GM18951 (cell line): ENCODE results near the gene SLC25A29.

Experiments used
- POLR2A ChIP-seq: IDR thresholded peaks from 4 replicates; pipeline ENCODE4 v1.6.1; 2011; ENCODE audit warnings: mild to moderate bottlenecking; ENCODE audit not compliant: insufficient read length, insufficient read depth; ENCODE audit errors: extremely low read depth
- in situ Hi-C: fragments of 300-500 bp; cut with MboI; formaldehyde crosslinking; loops from one replicate; pipeline ENCODE4 v1.12.0; 2022; ENCODE audit warnings: low sequenced_read_pairs, mixed read lengths, inconsistent platforms; ENCODE audit not compliant: unreplicated experiment

The SLC25A29 gene

GRCh38 chr14:100340423-100340813, 34.2 kb upstream of the SLC25A29 start:
- in situ Hi-C loops, result no loop called here
- TF ChIP-seq POLR2A, result no peak

GRCh38 chr14:100339766-100340422, 33.6 kb upstream of the SLC25A29 start:
- in situ Hi-C loops, result no loop called here
- no peak for TF ChIP-seq POLR2A

DNA sequence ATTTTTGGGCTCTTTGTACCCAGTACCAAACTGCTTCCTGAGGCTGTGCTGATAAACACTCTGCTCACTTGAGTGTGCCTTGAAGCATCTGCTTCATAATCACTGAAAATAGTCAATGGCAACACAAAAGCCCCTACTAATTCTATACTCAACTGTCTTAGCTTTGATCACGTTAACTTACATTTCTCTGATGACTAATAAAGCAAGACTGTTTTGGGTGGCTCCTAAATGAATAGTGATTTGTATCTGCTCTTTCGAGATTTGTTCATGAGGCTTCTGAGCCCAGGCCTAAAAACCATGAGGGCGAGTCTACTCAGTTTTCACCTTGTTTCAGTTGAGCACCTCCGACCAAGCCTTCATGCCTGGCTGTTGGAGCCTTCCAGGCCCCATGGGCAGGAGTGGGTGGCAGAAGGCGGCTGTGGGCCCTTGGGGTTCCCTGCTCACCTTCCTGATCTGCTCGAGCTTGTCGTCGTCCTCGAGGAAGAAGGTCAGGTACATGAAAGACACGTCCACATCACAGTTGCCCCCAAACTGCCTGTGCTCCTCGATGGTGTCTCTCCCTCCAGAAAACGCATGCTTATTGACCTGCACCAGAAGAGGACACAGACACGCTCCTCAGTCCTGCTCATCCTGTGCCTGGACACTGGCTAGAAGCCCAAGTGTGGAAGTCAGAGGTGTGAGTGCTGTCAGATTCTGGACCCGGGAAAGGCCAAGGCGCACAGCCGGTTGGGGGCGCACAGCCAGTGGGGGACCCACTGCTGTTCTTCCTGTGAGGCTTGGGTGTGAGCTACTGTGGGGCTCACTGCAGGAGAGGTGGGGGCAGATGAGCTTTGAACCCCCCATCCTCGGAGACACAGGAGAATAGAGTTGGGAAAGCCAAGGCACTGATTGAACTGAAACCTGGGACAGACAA, 30.6 kb upstream of the SLC25A29 start:
- no peak for TF ChIP-seq POLR2A
- in situ Hi-C loops, result no loop called here

GRCh38 chr14:100334904-100335303, 28.7 kb upstream of the SLC25A29 start:
- TF ChIP-seq POLR2A, result no peak
- in situ Hi-C loops, result no loop called here

- in situ Hi-C loops, result no loop called here
- TF ChIP-seq POLR2A, result no peak
Measured at GRCh38 chr14:100333827-100334226, 27.6 kb upstream of the SLC25A29 start.

- TF ChIP-seq POLR2A, result no peak
- in situ Hi-C loops, result no loop called here
Measured at GRCh38 chr14:100333311-100333710, 27.1 kb upstream of the SLC25A29 start.

GRCh38 chr14:100332797-100333196, 26.6 kb upstream of the SLC25A29 start:
- peak; percentile 14 for TF ChIP-seq POLR2A
- in situ Hi-C loops, result no loop called here

- in situ Hi-C loops, result no loop called here
- TF ChIP-seq POLR2A, result no peak
Measured at GRCh38 chr14:100332071-100332639, 25.9 kb upstream of the SLC25A29 start.

GRCh38 chr14:100330388-100330931, 24.2 kb upstream of the SLC25A29 start:
- no peak for TF ChIP-seq POLR2A
- in situ Hi-C loops, result no loop called here

GRCh38 chr14:100330007-100330344, 23.7 kb upstream of the SLC25A29 start:
- in situ Hi-C loops, result no loop called here
- TF ChIP-seq POLR2A, result no peak

DNA sequence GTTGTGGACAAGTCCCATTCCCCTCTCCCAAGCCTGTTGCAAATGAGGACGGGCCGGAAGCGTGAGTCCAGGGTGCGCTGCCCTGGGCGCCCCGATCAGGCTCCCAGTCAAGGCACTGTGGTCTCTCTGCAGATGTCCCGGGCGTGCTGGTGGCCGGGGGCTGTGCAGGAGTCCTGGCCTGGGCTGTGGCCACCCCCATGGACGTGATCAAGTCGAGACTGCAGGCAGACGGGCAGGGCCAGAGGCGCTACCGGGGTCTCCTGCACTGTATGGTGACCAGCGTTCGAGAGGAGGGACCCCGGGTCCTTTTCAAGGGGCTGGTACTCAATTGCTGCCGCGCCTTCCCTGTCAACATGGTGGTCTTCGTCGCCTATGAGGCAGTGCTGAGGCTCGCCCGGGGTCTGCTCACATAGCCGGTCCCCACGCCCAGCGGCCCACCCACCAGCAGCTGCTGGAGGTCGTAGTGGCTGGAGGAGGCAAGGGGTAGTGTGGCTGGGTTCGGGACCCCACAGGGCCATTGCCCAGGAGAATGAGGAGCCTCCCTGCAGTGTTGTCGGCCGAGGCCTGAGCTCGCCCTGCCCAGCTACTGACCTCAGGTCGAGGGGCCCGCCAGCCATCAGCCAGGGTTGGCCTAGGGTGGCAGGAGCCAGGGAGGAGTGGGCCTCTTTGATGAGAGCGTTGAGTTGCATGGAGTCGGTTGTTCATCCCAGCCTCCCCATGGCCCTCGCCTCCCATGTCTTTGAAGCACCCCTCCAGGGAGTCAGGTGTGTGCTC, 23.2 kb upstream of the SLC25A29 start:
- TF ChIP-seq POLR2A, result no peak
- in situ Hi-C loops, result no loop called here

- no peak for TF ChIP-seq POLR2A
- in situ Hi-C loops, result no loop called here
Measured at GRCh38 chr14:100328495-100329163, 22.4 kb upstream of the SLC25A29 start.
